GM19324 (cell line): ENCODE data around the gene SSUH2.
A peak's percentile ranks its signal among the peaks of the same experiment; 100 is the strongest.

Source experiments
- ATAC-seq: cut with Tn5 transposase; IDR thresholded peaks from one replicate; pipeline ENCODE4 v1.9.1; 2021; ENCODE audit warnings: mild to moderate bottlenecking, moderate library complexity; ENCODE audit not compliant: unreplicated experiment, low FRiP score

SSUH2 gene

GRCh38 chr3:8642001-8642400, 2.6 kb downstream of the SSUH2 start:
- ATAC-seq = no peak

- ATAC-seq = no peak
Measured at GRCh38 chr3:8641472-8641871, 3.1 kb downstream of the SSUH2 start.

- ATAC-seq = no peak
Measured at GRCh38 chr3:8640223-8640622, 4.4 kb downstream of the SSUH2 start.

GRCh38 chr3:8639659-8640000, 5.0 kb downstream of the SSUH2 start:
- no peak for ATAC-seq

GRCh38 chr3:8638994-8639658, 5.5 kb downstream of the SSUH2 start:
- no peak for ATAC-seq

GRCh38 chr3:8637348-8637747, 7.2 kb downstream of the SSUH2 start:
- no peak for ATAC-seq

- ATAC-seq = no peak
Measured at GRCh38 chr3:8635631-8636030, 9.0 kb downstream of the SSUH2 start.

- ATAC-seq = no peak
Measured at GRCh38 chr3:8635125-8635524, 9.5 kb downstream of the SSUH2 start.

GRCh38 chr3:8632402-8633237, 12.0 kb downstream of the SSUH2 start:
- ATAC-seq = no peak

GRCh38 chr3:8631661-8632060, 12.9 kb downstream of the SSUH2 start:
- no peak for ATAC-seq

GRCh38 chr3:8629151-8630021, 15.2 kb downstream of the SSUH2 start:
- peak; percentile 45 for ATAC-seq

GRCh38 chr3:8627949-8628348, 16.6 kb downstream of the SSUH2 start:
- ATAC-seq = no peak

- no peak for ATAC-seq
Measured at GRCh38 chr3:8627201-8627940, 17.2 kb downstream of the SSUH2 start.

- ATAC-seq = no peak
Measured at GRCh38 chr3:8625991-8626390, 18.6 kb downstream of the SSUH2 start.

- no peak for ATAC-seq
Measured at GRCh38 chr3:8624612-8625011, 20.0 kb downstream of the SSUH2 start.

- no peak for ATAC-seq
Measured at GRCh38 chr3:8623741-8624140, 20.9 kb downstream of the SSUH2 start.

GRCh38 chr3:8622873-8623691, 21.5 kb downstream of the SSUH2 start:
- peak; percentile 87 for ATAC-seq

GRCh38 chr3:8621872-8622271, 22.7 kb downstream of the SSUH2 start:
- no peak for ATAC-seq

GRCh38 chr3:8621141-8621540, 23.5 kb downstream of the SSUH2 start:
- no peak for ATAC-seq

- no peak for ATAC-seq
Measured at GRCh38 chr3:8619548-8619947, 25.1 kb downstream of the SSUH2 start.
